GM21619 (cell line): Measurements from ENCODE around the gene AKAP6.

ENCODE experiments used
- ATAC-seq: cut with Tn5 transposase; IDR thresholded peaks from one replicate; pipeline ENCODE4 v1.9.1; 2021; ENCODE audit not compliant: unreplicated experiment

AKAP6 gene

DNA sequence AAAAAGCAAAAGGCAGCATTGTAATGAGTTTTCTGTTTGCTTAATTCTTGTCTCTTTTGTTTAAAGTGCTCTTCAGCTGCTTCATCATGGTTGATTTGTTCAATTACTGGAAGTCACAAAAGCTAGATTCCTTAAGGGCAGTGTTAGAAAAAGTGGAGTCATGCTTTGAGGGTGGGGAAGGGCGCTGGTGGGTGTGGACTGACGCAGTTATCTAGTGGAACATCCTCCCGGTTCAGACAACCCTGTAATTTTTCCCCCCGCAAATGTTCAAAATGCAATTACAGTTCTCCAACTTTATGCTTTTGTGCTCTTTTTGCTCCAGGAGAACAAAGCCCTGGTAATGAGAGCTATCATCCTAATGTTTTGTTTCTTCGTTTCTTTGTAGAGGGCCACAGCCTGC is 2.1 kb downstream of the AKAP6 start:
- no peak for ATAC-seq

DNA sequence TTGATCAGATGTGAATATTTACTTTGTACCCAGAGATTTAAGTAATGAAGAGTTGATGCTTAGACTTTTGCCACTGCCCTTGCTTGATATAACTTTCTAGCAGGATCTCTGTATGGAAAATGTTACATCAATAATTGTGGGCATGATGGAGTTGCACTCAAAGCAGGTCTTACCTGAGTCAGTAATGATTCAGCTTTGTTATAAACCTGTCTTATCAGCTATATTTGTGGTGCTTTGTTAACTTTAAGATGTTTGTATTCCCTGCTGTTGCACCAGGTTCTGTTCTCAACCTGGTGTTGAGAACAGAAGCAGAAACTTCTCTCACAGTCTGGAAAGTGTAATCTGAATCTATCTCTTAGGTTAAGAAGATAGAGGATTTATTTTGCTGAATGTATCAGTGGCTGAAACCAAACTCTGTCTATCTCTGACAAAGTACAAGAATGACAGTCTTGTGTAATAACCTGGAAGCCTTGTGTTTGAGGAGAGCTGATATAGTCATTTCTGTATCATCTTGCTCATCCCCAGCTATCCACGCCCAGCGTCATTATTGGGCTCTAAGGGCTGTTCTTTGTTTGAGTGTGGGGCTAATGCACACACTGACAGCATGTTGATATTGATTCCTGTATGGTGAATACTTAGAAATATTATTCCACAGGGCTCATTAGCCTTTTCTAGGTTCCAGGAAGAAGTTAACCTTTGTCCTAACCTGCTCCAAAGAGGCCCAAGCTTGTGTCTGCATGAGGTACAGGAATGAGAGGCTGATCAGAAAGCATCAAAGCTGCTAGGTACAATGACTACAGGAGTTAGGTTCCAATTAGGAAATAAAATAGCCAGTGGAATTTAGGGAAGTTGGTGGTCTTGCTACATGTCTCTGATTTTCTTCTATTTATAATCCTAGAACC is 3.6 kb downstream of the AKAP6 start:
- ATAC-seq, result no peak

DNA sequence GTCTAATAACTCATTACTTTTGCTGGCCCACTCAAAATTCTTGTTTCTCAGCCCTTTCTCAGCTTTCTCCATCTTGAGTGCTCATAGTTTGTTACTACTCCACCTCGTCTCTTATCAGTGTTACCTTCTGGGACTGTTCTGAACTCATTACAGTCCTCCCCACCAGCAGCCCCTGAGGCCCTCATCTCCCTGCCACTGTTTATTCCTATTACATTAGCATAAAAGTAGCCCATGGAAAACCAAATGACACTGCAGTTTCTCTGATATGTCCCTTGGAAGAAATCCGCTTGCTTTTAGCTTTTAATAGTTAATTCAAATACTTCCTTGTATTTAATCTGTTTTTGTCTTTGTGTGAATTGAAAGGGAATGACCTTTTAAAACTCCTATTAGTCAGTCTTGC is 7.6 kb downstream of the AKAP6 start:
- no peak for ATAC-seq

DNA sequence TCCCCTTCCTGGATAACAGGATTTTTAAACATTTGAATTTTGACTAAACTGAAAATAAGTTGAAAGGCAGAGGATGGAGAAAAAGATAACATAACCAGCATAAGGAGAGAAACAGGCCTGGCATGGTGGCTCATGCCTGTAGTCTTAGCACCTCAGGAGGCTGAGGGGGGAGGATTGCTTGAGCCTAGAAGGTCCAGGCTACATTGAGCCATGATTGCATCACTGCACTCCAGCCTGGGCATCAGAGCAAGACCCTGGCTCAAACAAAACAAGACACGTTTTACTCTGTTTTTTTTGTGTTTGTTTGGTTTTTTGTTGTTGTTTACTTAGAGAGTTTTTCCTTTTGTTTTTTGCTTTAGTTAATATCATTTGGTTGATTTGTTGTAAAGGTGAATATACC is 8.7 kb downstream of the AKAP6 start:
- ATAC-seq, result no peak

DNA sequence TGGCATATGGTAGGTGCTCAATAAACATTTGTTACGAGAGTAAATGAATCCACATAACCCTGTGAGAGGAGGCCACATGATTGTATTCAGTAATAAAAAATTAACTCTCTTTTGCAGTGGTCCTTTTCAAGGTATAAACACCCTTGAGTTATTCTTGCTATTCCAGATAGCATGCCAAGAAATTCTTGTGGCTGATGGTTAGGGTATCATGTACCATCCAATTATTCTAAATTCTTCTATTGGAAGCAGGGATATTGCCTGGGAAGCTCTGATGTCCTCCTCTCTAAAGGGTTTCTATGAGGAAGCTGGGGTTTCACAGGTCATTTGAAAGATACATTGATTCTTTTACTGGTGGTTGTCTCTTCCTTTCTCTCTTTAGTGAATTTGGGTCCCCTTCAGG is 10.1 kb downstream of the AKAP6 start:
- ATAC-seq, result no peak

DNA sequence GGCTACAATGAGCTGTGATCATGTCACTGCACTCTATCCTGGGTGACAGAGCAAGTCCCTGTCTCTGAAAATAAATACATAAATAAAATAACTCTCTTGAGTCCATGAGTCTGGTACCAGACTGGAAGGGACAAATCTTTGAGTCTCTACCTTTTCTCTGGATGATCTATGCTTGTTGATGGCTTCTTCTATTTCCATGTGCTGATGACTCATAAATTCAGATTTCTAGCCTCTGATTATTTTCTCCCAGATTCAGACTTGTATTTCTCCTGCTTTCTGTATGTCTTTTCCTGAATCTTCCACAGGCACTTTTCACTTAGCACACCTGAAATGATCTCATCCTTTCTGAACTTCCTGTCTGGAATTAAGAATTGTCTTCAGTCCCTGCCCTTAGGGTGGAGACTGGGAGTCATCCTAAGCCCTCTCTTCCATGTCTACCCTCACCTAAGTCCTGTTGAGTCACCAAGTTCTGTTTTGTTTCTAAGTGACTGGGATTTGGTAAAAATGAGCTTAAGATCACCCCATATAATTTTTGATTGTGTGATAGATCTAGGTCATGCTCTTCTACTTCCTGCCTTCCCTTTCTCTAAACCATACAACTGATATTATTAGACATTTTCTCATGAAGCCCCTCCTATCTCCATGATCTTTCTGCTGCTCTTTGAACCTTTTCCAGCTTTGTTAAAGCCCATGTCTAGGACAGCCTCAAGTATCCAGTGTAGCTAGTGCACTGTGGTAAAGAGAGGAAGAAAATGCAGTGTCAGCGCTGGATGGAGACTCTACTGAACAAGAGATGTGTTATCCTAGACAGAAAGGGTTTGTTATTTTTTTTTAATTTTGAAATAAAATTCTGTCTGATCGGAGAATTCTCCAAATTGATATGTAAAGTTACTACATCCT is 13.1 kb downstream of the AKAP6 start:
- no peak for ATAC-seq

DNA sequence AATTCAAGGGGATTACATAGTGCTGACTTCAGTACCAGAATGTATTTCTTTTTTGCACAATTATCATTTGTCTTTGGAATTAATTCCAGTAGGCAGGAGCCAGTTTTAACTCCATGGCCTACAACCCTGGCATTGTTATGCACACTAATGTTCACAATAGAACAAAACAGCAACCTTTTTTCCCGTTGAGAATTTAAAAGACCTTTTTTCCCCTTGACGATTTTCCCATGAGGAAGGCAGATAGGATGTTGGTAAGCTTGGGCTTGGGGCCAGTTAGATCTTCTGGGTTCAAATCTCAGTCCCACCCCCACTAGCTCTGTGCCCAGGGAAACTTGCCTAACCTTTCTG is 13.7 kb downstream of the AKAP6 start:
- no peak for ATAC-seq

DNA sequence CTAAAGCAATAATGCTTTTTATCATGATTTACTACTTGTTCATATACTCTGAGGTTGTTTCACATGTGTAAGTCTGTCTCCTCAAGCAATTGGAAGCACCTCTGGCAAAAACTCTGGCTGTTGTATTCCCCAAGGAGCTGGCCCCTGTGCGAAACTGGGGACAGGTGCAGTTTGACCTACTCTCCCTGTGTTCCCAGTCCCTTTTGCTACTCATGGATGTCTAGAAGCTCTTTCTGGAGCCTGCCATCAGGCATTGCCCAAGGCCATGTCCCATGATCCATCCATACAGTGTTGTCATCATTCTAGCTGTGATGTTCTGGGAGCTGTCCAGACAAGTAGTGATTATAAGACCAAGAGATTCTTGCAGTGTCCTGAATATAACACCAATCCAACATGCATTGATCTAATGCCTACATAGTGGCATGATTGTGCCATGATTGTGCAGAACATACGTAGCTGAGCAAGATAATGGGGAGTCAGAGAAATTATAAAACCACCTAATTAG is 14.9 kb downstream of the AKAP6 start:
- ATAC-seq, result no peak

DNA sequence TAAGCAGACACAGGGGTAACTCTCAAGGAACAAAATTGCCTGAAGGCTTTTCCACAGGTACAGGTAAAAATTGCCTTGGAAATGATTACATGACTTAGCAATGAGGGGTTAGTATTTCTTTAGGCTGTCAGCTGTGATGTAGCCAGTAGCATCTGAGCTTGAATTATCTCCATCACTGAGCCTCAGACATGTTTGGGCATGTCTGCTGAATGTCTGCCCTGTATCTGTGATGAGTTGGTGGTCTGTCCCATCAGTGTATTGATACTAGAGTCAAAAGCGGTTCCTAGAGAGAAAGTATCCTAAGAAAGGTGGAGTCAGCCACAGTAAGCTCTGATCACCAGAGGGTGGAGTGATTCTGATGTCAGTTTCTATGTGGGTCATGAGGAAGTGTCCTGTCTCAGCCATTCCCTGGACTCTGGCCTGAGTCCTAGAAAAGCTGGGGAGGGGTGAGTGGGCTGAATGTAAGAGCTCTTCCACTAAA is 16.3 kb downstream of the AKAP6 start:
- ATAC-seq, result no peak

DNA sequence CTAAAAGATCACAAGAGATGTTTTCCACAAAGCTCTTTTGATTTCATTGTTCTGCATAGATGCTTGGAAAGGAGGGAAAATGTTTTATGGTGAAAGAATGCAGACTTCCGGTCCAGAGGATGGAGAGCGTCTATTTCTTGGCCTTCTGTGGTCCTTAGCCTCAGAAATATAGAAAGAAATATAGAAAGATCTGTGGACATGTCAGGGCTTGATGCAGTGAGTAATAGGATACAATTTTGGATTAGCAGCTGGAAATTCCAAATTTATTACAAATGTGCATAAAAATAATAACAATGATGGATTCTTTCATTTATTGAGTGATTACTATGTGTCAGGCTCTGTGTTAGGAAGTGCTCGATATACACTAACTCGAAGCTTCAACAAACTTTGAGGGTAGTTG is 20.2 kb downstream of the AKAP6 start:
- ATAC-seq, result no peak

DNA sequence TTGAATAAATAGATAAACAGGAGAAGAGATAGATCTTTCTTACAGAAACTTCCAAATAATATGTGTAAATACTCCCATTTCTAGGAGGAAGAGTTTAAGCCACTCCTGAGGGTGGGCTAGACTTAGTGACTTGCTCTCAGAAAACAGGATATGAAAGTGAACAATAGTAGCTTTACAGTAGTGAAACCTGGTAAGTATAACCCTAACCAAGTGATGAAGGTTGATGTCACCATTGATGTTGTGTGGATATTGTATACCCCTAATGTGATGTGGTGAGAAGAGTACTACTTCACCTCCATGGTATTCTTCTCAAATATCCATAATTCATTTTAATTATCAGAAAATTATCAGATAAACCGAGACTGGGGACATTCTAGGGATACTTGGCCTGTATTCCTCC is 20.9 kb downstream of the AKAP6 start:
- peak; percentile 97 for ATAC-seq

DNA sequence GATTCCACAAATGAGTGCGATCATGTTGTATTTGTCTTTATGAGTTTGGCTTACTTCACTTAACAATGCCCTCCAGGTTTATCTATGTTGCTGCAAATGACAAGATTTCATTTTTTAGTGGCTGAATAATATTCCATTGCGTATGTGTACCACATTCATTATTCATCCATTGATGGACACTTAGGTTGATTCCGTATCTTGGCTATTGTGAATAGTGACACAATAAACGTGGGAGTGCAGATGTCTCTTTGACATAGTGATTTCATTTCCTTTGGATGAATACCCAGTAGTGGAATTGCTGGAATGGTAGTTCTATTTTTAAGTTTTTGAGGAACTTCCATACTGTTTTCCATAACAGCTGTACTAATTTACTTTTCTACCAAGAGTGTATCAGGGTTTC is 23.5 kb downstream of the AKAP6 start:
- ATAC-seq, result no peak

DNA sequence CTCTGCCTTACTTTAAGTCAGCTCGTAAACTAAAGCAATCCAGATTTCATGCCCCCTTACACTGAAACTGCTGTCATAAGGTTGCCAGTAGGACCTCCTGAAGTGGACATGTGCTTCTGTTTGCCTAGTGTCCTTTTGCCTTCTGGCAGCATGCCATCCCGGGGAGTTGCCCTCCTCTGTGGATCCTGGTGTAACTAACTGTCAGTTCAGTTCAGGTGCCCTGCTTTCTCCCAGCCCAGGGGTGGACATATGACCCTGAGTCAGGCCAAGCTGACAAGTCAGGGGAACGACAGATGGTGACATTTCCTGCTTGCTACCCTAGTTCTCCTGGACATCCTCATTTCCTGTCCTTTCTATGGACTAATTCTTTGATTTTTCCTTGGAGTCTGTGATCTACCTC is 25.6 kb downstream of the AKAP6 start:
- no peak for ATAC-seq

DNA sequence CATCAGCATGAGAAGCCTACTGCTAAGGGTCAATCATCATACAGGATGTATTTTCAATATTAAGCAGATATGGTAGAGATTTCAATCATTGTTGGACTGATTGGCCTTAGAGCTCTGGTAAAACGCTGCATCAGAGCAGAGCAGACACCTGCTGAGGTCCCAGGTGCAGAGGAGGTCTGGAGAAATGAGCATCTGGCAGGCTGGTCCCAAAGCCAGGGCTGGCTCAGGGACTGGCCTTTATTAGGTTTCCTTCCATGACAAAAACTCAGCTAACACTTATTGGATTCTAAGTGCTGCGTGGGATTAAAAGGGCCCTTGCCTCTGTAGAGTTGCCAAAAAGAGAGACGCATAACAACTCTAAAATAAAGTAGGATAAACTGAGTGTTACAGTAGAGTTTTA is 29.7 kb downstream of the AKAP6 start:
- ATAC-seq, result no peak

DNA sequence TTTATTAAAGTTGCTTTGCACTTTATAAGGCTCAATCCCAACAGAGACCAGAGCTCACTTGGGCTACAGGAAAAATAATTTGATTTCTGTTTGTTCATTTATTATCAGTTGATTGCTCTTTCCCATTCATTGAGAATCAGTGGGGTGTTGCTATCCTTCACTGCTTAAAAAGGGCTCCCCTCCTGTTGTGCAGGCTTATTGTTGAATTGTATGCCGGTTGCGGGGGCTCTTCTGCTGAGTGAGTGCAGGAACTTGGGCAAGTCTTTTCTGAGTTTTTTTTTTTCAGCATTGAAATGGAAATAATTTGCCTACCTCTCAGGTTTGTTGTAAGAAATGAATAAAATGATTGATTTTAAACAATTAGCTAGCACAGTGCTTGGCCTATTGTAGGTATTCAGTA is 32.6 kb downstream of the AKAP6 start:
- ATAC-seq, result no peak

DNA sequence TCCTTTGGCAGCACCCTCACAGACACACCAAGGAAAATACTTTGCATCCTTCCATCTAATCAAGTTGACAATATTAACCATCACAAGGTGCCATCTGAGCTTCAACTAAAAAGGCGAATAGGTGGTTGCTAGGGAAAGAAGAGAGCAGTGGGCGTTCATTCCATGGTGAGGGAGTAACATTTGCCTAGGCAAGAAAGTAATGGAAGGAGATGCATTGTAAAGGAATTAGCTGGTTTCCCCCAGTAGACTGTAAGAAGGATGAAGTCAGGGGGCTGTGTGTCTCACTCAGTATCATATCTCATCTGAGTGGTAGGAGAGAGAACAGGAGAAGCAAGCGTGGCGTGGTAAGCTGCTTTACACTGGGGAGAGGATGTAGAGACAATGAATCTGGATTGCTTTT is 34.7 kb downstream of the AKAP6 start:
- ATAC-seq, result no peak

DNA sequence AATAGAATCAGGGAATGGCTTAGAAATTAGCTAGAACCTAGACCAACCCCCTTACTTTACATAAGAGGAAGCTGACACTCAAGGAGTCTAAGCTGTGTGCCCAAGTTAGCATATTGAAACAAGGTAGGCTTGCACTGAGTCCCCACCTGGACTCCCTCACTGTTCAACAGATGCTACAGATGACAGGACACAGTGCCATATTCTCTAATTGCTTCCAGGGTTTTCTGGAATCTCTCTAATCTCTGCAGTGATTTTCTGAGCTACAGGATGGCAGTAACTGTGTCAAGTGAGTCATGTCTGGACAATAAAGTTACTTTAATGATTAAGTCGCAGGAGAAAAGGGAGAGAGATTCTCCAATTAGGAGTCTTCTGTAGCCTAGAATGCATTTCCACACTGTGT is 35.8 kb downstream of the AKAP6 start:
- ATAC-seq, result no peak

DNA sequence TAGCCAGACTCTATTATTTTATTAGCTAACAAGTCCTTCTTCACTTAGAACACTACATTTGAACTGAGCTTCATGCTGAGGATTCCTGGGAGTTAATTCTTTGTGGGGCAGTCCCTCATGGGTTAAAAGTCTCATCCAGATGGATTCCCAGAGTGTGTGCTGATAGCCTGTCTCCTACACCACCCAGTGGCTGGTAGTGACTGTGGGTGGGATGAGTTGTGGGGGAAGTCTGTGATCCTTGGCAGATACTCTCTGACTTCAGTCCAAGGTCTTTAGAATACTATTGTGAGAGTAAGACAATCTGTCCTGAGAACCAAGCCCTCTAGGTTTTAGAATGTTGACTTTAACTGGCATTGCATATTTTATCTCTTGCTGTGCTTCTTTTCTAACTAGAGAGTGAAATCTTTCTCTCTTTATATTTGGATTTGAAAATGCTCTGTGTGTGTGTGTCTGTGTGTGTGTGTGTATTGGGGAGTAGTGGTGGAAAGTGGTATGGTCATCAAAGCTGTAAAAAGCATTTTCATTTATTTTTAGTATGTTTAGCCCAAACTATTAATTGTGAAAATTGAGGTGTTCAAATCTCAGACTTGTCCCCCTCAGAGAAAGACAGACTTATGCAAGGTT is 37.3 kb downstream of the AKAP6 start:
- ATAC-seq, result no peak

DNA sequence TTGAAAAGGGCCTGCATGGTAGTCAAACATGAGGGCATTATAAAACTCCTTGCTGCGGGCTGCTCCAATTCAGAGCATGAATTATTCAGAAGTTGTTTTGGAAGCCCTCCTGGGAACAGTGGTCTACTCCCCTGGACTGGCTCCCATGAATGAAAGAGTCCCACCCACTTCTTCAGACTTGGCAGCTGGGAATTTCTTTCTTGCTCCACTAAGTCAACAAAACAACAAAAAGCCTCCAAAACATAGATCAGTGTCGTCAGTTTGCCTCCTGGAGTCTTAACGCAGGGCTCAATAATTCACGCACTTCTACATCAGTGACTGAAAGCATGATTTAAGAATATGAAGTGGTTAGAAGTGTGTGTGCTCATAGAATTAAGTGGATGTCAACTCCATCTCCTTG is 37.9 kb downstream of the AKAP6 start:
- ATAC-seq, result no peak

DNA sequence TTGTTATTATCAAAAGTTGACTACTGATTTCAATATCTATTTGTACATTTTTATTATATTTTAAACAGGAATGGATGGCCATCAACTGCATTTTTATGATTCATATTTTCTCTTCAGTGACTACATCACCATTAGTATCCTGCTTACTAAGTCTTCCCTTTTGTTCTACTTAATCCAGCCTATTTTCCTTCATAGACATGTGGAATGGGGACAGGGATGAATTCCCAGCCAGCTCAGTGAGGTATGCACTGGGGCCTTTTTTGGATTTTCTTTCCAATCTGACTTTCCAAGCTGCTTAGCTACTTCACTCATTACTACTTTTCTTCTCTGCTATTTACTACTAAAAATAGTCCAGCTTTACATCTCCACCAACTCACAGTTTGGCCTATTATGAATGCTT is 38.4 kb downstream of the AKAP6 start:
- no peak for ATAC-seq

DNA sequence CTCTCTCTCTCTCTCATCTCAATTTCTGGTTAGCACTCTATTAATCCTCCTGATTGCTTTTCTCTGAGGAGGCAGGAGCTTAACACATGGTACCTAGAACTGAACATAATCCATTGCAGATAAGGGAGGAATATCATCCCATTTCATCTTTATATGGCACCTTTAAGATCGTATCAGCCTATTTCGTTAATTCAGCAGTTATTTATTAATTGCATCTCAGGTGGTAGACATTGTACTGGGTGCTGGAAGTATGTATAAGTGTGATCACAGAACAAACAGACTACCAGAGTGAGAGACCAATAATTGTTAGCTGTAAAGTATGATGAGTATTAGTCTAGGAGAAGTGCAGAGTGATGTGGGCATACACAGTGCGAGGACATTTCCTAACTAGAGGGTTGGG is 39.0 kb downstream of the AKAP6 start:
- ATAC-seq, result no peak
